Left ventricle myocardium superior (tissue), 1 donor: Measurements from ENCODE around the gene MAPK14. TPM values are rescaled to one million over a fixed set of nuclear protein-coding genes. Genes with fewer than 3 reads are reported as not detected.
"Not testable (repeated sequence)": the region's sequence is repeated elsewhere in the genome, so short reads cannot be mapped to it uniquely, and the experiment has no call there.

Experiments
- ATAC-seq: fragments of 200-7000 bp; cut with Tn5 transposase; one replicate; pipeline ENCODE4 v1.9.1; 2020; ENCODE audit warnings: mild to moderate bottlenecking, moderate library complexity
- DNase-seq: peaks from one replicate; pipeline ENCODE4 v3.0.0-alpha.2; 2020
- intact Hi-C: fragments of 100-400 bp; cut with micrococcal nuclease; formaldehyde crosslinking; loops from one replicate; pipeline ENCODE4 v1.11.0; 2022
- total RNA-seq: library from RNA; stranded (reverse); fragmentation: NEBNext Ultra II Directional; extraction: Animal tissue kit (Norgen Biotek cat#: 25700); gene quantifications from one replicate; pipeline ENCODE4 v1.2.1, GENCODE V29; 2021
- donor health status: DM: no; HTN: yes; CAD: no; lungs with severe emphysema.

The MAPK14 gene
- total RNA-seq, 1 donor from 2014 or later, result 27.3 TPM

GRCh38 chr6:36033144-36033543 is 5.5 kb downstream of the MAPK14 start:
- DNase-seq, intact Hi-C loops, ATAC-seq: not testable (repeated sequence)

- intact Hi-C loops, result no loop called here
- no peak for ATAC-seq
These were observed 6.3 kb downstream of the MAPK14 start for GRCh38 chr6:36033935-36034334.

GRCh38 chr6:36034441-36034840 is 6.8 kb downstream of the MAPK14 start:
- intact Hi-C loops, result no loop called here
- ATAC-seq (no peak), DNase-seq (no peak)

More at GRCh38 chr6:36033935-36034334, 6.3 kb downstream of the MAPK14 start:
- no peak for DNase-seq

- DNase-seq (no peak), ATAC-seq (no peak)
- intact Hi-C loops, result no loop called here
These were observed 7.6 kb downstream of the MAPK14 start for GRCh38 chr6:36035225-36035624.

- ATAC-seq (peak; percentile 64), DNase-seq (no peak)
- intact Hi-C loops, result no loop called here
These were observed 10.7 kb downstream of the MAPK14 start for GRCh38 chr6:36038120-36038876.

- DNase-seq (no peak), ATAC-seq (no peak)
- intact Hi-C loops, result no loop called here
These were observed 11.5 kb downstream of the MAPK14 start for GRCh38 chr6:36039112-36039511.

GRCh38 chr6:36040958-36041357 is 13.3 kb downstream of the MAPK14 start:
- intact Hi-C loops, result no loop called here
- ATAC-seq, result no peak
- DNase-seq, result no peak

- intact Hi-C loops, result no loop called here
- ATAC-seq (no peak), DNase-seq (no peak)
These were observed 15.1 kb downstream of the MAPK14 start for GRCh38 chr6:36042618-36043260.

GRCh38 chr6:36049582-36049981 is 22.0 kb downstream of the MAPK14 start:
- ATAC-seq (no peak), DNase-seq (no peak)
- intact Hi-C loops, result no loop called here

- intact Hi-C loops, result no loop called here
- DNase-seq (no peak), ATAC-seq (no peak)
These were observed 22.7 kb downstream of the MAPK14 start for GRCh38 chr6:36050305-36050704.

- intact Hi-C loops, result no loop called here
- ATAC-seq (peak; percentile 37), DNase-seq (no peak)
These were observed 23.5 kb downstream of the MAPK14 start for GRCh38 chr6:36050947-36051710.

GRCh38 chr6:36052097-36052496 is 24.5 kb downstream of the MAPK14 start:
- intact Hi-C loops, result no loop called here
- ATAC-seq, result peak; percentile 73
- DNase-seq, result no peak

GRCh38 chr6:36053878-36054277 is 26.3 kb downstream of the MAPK14 start:
- DNase-seq (no peak), ATAC-seq (no peak)
- intact Hi-C loops, result no loop called here

GRCh38 chr6:36054415-36054814 is 26.8 kb downstream of the MAPK14 start:
- DNase-seq, result no peak
- ATAC-seq, result no peak
- intact Hi-C loops, result no loop called here

GRCh38 chr6:36054956-36055355 is 27.3 kb downstream of the MAPK14 start:
- ATAC-seq, result no peak
- no peak for DNase-seq
- intact Hi-C loops, result no loop called here

GRCh38 chr6:36056178-36056577 is 28.6 kb downstream of the MAPK14 start:
- DNase-seq (no peak), ATAC-seq (no peak)
- intact Hi-C loops, result no loop called here

- intact Hi-C loops, result no loop called here
These were observed 33.6 kb downstream of the MAPK14 start for GRCh38 chr6:36061236-36061635.

GRCh38 chr6:36062247-36062646 is 34.6 kb downstream of the MAPK14 start:
- DNase-seq, result no peak
- no peak for ATAC-seq
- intact Hi-C loops, result no loop called here

More at GRCh38 chr6:36061236-36061635, 33.6 kb downstream of the MAPK14 start:
- no peak for ATAC-seq
- DNase-seq, result no peak

GRCh38 chr6:36063318-36064060 is 35.9 kb downstream of the MAPK14 start:
- DNase-seq (no peak), ATAC-seq (no peak)
- intact Hi-C loops, result no loop called here
